Body of pancreas (tissue), 4 donors: ENCODE data around the gene IL17RA.

ENCODE experiments used
- POLR2A ChIP-seq, 3 donors: fragments of 450-650 bp; IDR thresholded peaks; one replicate each; pipeline ENCODE4 v1.6.1; 2016; ENCODE audit warnings: antibody characterized with exemption in 3 of 3, mild to moderate bottlenecking in 2 of 3
- TF ChIP-seq, protein P1 (sequence below), 7 experiments: fragments of 450-650 bp in 4 of 7; fragments of 200-600 bp in 3 of 7; sonication (generic) in 3 of 7; IDR thresholded peaks; one replicate each; pipeline ENCODE4 v1.5.1; 2016 to 2019; ENCODE audit warnings: antibody characterized with exemption in 7 of 7

DNA sequence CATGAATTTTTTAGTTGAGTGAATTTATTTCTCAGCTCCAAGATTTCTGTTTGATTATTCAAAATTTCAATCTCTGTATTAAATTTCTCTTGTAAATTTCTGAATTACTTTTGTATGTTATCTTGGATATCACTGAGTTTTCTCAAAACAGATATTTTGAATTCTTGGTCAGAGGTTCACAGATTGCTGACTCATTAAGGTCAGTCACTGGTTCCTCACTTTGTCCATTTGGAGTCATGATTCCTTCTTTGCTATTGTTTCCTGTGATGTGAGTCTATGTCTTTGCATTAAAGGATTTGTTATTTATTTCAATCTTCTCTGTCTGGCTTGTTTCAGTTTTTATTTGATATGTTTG, 10.2 kb upstream of the IL17RA start:
- TF ChIP-seq, protein P1, sequence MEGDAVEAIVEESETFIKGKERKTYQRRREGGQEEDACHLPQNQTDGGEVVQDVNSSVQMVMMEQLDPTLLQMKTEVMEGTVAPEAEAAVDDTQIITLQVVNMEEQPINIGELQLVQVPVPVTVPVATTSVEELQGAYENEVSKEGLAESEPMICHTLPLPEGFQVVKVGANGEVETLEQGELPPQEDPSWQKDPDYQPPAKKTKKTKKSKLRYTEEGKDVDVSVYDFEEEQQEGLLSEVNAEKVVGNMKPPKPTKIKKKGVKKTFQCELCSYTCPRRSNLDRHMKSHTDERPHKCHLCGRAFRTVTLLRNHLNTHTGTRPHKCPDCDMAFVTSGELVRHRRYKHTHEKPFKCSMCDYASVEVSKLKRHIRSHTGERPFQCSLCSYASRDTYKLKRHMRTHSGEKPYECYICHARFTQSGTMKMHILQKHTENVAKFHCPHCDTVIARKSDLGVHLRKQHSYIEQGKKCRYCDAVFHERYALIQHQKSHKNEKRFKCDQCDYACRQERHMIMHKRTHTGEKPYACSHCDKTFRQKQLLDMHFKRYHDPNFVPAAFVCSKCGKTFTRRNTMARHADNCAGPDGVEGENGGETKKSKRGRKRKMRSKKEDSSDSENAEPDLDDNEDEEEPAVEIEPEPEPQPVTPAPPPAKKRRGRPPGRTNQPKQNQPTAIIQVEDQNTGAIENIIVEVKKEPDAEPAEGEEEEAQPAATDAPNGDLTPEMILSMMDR (IDR thresholded peaks at IDR 0.05) = no peak
- TF ChIP-seq POLR2A (IDR thresholded peaks at IDR 0.05) = no peak
